HCT116 (cell line): ENCODE results near the gene MINDY1. TPM values are rescaled to one million over a fixed set of nuclear protein-coding genes. Genes with fewer than 3 reads are reported as not detected.

Experiments used
- ATAC-seq: fragments of 200-7000 bp; cut with Tn5 transposase; 2 replicates; pipeline ENCODE4 v1.9.1; 2020; ENCODE audit warnings: mild to moderate bottlenecking, moderate library complexity
- BruUV-seq: library from RNA; stranded (reverse); fragments of 400-500 nt; replicated peaks from 2 replicates; lab custom pipeline; 2021; lab: Mats Ljungman, UMichigan
- CTCF ChIA-PET: fragments of 300-600 bp; sonication (Branson Sonifier 250); formaldehyde crosslinking; loops from one replicate; lab custom pipeline; 2021; ENCODE audit warnings: antibody characterized with exemption; lab: Charles Lee
- POLR2A ChIA-PET: fragments of 300-600, 350-600 bp; sonication (Branson Sonifier 250); formaldehyde crosslinking; loops from one replicate; lab custom pipeline; 2021; ENCODE audit warnings: antibody characterized with exemption; lab: Charles Lee
- RAD21 ChIA-PET, 2 experiments: fragments of 300-600 bp; sonication (Branson Sonifier 250); formaldehyde crosslinking; loops; one replicate each; lab custom pipeline; 2023; ENCODE audit warnings: low total read pairs in 2 of 2; ENCODE audit not compliant: uncharacterized antibody in 2 of 2, unreplicated experiment in 2 of 2, low non-redundant PET in 1 of 2; lab: Charles Lee
- DNase-seq: peaks from one replicate; pipeline ENCODE4 v3.0.0-alpha.2; 2010; ENCODE audit warnings: low read depth, low spot score
- H2AFZ ChIP-seq: fragments of 200-600 bp; shearing (Covaris generic), sonication (generic); 2 replicates; pipeline ENCODE4 v1.6.1; 2017; ENCODE audit warnings: low read depth, mixed run types, mixed read lengths, antibody characterized with exemption, low read length; ENCODE audit not compliant: poor library complexity, severe bottlenecking
- H3K27ac ChIP-seq: 2 replicates; pipeline ENCODE4 v1.5.1; 2012; ENCODE audit warnings: low read depth, low read length
- H3K27me3 ChIP-seq: fragments of 200-600 bp; sonication (generic); 2 replicates; pipeline ENCODE4 v1.6.1; 2016; ENCODE audit warnings: mixed run types, low read length, mixed read lengths; ENCODE audit not compliant: insufficient read depth
- H3K36me3 ChIP-seq, 2 experiments: fragments of 200-500 bp in 1 of 2; fragments of 200-600 bp in 1 of 2; sonication (Bioruptor generic) in 1 of 2; sonication (generic) in 1 of 2; 2 replicates each; pipeline versions ENCODE4 v1.5.1 to v1.6.1; 2014 to 2016; ENCODE audit warnings: low read length in 2 of 2, inconsistent platforms in 1 of 2, mixed read lengths in 1 of 2, mixed run types in 1 of 2; ENCODE audit not compliant: insufficient read depth in 2 of 2, control insufficient read depth in 1 of 2
- H3K4me1 ChIP-seq, 2 experiments: fragments of 200-600 bp in 1 of 2; sonication (generic) in 1 of 2; 2 replicates each; pipeline versions ENCODE4 v1.5.1 to v1.6.1; 2012 to 2017; ENCODE audit warnings: low read length in 2 of 2, inconsistent platforms in 1 of 2, mild to moderate bottlenecking in 1 of 2, mixed read lengths in 1 of 2, mixed run types in 1 of 2, moderate library complexity in 1 of 2; ENCODE audit not compliant: insufficient read depth in 2 of 2, control insufficient read depth in 1 of 2
- H3K4me2 ChIP-seq: fragments of 200-600 bp; sonication (generic); 2 replicates; pipeline ENCODE4 v1.6.1; 2017; ENCODE audit warnings: mixed run types, low read length, mixed read lengths
- H3K4me3 ChIP-seq, 2 experiments: fragments of 200-600 bp in 1 of 2; sonication (generic) in 1 of 2; replicated peaks in 1 of 2; 2 replicates each; pipeline ENCODE4 v1.5.1; 2011 to 2016; ENCODE audit warnings: low read length in 2 of 2, control low read depth in 1 of 2, low read depth in 1 of 2, mild to moderate bottlenecking in 1 of 2, mixed read lengths in 1 of 2, mixed run types in 1 of 2
- H3K79me2 ChIP-seq: fragments of 200-600 bp; sonication (generic); 2 replicates; pipeline ENCODE4 v1.6.1; 2017; ENCODE audit warnings: mild to moderate bottlenecking, mixed run types, low read length, moderate library complexity, mixed read lengths; ENCODE audit not compliant: insufficient read depth
- H3K9ac ChIP-seq: fragments of 200-600 bp; sonication (generic); 2 replicates; pipeline ENCODE4 v1.6.1; 2016; ENCODE audit warnings: low read length, mixed read lengths
- H3K9me2 ChIP-seq: fragments of 200-600 bp; sonication (generic), shearing (Covaris generic); 2 replicates; pipeline ENCODE4 v1.6.1; 2017; ENCODE audit warnings: mixed run types, mild to moderate bottlenecking, moderate library complexity; ENCODE audit not compliant: insufficient read depth
- H3K9me3 ChIP-seq, 2 experiments: fragments of 200-500 bp in 1 of 2; fragments of 200-600 bp in 1 of 2; sonication (Bioruptor generic) in 1 of 2; sonication (generic) in 1 of 2; 2 replicates each; pipeline ENCODE4 v1.6.1; 2014 to 2017; ENCODE audit warnings: low read length in 2 of 2, mixed read lengths in 2 of 2, inconsistent platforms in 1 of 2, low read depth in 1 of 2, mild to moderate bottlenecking in 1 of 2, mixed run types in 1 of 2, moderate library complexity in 1 of 2; ENCODE audit not compliant: control insufficient read depth in 1 of 2, insufficient read depth in 1 of 2
- H4K20me1 ChIP-seq: fragments of 200-600 bp; sonication (generic), shearing (Covaris generic); 2 replicates; pipeline ENCODE4 v1.6.1; 2017; ENCODE audit warnings: mixed run types, mild to moderate bottlenecking, moderate library complexity; ENCODE audit not compliant: insufficient read depth
- CBX3 ChIP-seq: IDR thresholded peaks from 2 replicates; pipeline ENCODE4 v1.6.1; 2012; ENCODE audit warnings: low read depth
- ELF1 ChIP-seq: IDR thresholded peaks from 2 replicates; pipeline ENCODE4 v1.6.1; 2012; ENCODE audit warnings: low read depth, borderline replicate concordance
- MAX ChIP-seq: IDR thresholded peaks from 2 replicates; pipeline ENCODE4 v1.6.1; 2012
- SP1 ChIP-seq: IDR thresholded peaks from 2 replicates; pipeline ENCODE4 v1.6.1; 2012; ENCODE audit warnings: low read depth
- ZFX ChIP-seq: fragments of 450-650 bp; IDR thresholded peaks from 2 replicates; pipeline ENCODE4 v1.6.1; 2017
- intact Hi-C: fragments of 100-400 bp; cut with micrococcal nuclease; formaldehyde crosslinking; loops from 2 replicates; pipeline ENCODE4 v1.10.0; 2022
- total RNA-seq: library from RNA; stranded (reverse); gene quantifications from one replicate; pipeline ENCODE4 v1.2.1, GENCODE V29; 2021; ENCODE audit not compliant: unreplicated experiment
- TF ChIP-seq, protein P1 (sequence below): IDR thresholded peaks from 2 replicates; pipeline ENCODE4 v1.6.1; 2012; ENCODE audit warnings: low read depth

Gene MINDY1
- total RNA-seq, 1 experiment from 2014 or later, result 1.2 TPM

DNA sequence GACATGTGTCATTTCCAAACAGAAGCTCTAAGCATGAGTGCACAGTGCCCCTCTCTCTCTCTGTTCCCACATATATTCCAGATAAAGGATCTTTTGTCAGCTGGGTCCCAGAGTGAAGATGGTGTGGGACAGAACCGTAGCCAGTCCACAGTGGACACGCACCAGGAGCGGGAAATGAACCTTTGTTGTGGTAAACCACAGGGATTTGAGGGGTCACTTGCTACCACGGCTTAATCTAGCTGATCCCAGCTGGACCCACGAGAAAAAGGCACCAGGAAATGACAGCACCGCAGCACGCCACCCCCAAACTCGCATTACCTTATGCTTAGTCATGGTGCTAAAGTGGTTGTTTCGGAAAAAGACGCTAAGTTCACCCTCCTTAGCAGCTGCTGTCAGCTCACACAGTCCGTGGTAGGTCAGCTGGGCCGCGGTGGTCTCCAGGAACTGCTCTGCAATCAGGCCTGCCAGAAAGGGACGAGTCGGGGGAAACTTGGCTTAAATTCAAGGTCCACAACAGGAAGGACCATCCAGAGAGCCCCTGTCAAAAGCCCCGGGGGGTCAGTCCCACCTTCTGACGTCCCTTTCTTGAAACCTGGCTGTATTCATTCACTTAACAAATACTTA, 7.5 kb downstream of the MINDY1 start:
- intact Hi-C loops, result loop anchor here (5.0 kb wide), 3 partner anchors 372 to 742 kb away; partner anchors contain the start of genes CA14 and ENSA
- Histone ChIP-seq H3K4me3 (0 out of 4 replicates have a peak overlapping the region, but pooled peaks of 1 of the 2 experiments have one; percentile 7), H2AFZ (peak overlapping the region; percentile 38), H3K9me2 (no peaks in the 10 kb centered on the region), H3K9me3 (no peaks in the 10 kb centered on the region), H3K27me3 (no peaks in the 10 kb centered on the region), H3K36me3 (no peaks in the 10 kb centered on the region), H3K9ac (no peak overlapping the region), H3K79me2 (no peaks in the 10 kb centered on the region), H3K4me2 (peak overlapping the region; percentile 46), H3K4me1 (peaks cover 7 to 40% of the 10 kb centered on the region in 2 experiments; a peak in 3 of 4 replicates), H3K27ac (no peak overlapping the region), H4K20me1 (no peaks in the 10 kb centered on the region)
- RAD21 ChIA-PET, result no interaction called here
- DNase-seq (no peak), ATAC-seq (peak; percentile 39; the same call in 1 of the 2 replicates)
- no TSS peak for BruUV-seq
- CTCF ChIA-PET, result no interaction called here
- POLR2A ChIA-PET, result interaction anchor here (1.2 kb wide), 1 partner anchor 18 kb away, joined by 3 read pairs; no protein-coding TSS in a partner anchor
- TF ChIP-seq, protein P1, sequence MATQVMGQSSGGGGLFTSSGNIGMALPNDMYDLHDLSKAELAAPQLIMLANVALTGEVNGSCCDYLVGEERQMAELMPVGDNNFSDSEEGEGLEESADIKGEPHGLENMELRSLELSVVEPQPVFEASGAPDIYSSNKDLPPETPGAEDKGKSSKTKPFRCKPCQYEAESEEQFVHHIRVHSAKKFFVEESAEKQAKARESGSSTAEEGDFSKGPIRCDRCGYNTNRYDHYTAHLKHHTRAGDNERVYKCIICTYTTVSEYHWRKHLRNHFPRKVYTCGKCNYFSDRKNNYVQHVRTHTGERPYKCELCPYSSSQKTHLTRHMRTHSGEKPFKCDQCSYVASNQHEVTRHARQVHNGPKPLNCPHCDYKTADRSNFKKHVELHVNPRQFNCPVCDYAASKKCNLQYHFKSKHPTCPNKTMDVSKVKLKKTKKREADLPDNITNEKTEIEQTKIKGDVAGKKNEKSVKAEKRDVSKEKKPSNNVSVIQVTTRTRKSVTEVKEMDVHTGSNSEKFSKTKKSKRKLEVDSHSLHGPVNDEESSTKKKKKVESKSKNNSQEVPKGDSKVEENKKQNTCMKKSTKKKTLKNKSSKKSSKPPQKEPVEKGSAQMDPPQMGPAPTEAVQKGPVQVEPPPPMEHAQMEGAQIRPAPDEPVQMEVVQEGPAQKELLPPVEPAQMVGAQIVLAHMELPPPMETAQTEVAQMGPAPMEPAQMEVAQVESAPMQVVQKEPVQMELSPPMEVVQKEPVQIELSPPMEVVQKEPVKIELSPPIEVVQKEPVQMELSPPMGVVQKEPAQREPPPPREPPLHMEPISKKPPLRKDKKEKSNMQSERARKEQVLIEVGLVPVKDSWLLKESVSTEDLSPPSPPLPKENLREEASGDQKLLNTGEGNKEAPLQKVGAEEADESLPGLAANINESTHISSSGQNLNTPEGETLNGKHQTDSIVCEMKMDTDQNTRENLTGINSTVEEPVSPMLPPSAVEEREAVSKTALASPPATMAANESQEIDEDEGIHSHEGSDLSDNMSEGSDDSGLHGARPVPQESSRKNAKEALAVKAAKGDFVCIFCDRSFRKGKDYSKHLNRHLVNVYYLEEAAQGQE, result no peak
- no peak for TF ChIP-seq ZFX
- TF ChIP-seq ELF1, result no peak
- TF ChIP-seq MAX, result no peak
- TF ChIP-seq SP1, result 0 out of 2 replicates have a peak, but pooled peaks have one; percentile 23
- no peak for TF ChIP-seq CBX3
